GM18858 (cell line): ENCODE measurements around the gene HOXA13.

Source experiments
- ATAC-seq: cut with Tn5 transposase; IDR thresholded peaks from one replicate; pipeline ENCODE4 v1.9.1; 2021; ENCODE audit not compliant: unreplicated experiment

The HOXA13 gene

DNA sequence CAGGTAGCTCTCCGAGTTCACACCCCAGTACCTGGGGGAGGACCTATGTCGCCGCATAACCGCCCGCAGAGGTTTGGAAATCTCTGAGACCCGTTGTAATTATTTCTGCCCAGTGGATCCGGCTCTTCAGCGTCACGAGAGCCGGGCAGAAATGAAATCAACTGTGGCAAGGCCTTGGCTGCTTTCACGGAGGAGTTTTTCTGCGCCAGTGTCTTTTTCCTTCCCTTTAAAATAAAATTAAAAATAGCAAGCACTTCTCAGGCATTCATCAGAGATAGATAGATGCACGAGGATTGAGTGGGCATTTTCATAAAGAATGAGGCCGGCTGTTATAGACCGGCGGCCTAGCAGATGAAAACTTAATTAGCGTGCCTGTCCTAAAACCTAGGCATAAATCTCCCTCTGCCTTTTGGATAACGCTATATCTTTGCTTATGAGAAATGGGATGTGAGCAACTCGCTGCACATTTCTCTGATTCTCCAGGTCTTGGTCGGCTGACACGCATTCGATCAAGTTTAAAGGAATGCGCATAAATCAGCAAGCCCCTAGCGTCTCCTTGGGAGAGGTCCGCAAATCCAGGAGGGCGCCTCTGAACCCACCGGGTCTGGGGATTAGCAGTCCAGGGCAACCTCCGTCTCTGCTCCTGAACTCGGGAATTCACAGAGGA lies 6.4 kb downstream of the HOXA13 start:
- no peak for ATAC-seq

DNA sequence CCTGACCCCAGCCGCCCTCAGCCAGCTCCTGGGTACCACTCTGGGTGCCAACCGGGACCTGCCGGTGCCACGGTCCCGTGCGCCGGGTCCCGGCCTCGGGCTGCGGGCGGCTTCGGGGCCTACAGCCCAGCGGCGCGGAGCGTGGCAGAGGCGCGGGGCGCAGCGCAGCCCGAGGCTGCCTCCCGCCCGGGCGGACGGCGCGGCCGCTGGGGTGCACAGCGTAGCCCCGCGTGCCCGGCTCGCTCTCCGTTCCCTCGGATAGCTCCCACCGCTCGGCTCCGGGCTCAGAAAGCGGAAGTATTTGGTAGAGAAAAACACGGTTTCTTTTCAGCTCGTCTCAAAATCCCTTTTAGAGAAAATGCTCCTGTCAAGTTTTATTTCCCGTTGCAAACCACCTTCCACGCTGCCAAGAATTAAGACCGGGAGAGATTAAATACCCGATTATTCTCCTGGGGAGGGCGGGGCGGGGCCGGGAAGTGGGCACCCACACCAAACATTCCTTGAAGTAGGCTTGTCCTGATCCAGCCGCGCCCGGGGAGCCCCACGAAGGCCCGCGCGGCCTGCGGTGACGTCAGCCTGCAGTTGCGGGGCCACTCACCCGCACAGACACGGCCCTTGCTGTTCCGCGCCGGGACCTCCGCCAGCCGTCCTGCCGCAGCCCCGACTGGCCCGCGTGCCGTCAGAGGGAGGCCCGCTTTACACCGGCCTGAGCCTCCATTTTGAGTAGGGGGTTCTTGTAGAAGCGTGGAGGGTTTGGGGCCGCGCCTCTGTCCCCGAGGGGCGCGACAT lies 7.2 kb downstream of the HOXA13 start:
- no peak for ATAC-seq

DNA sequence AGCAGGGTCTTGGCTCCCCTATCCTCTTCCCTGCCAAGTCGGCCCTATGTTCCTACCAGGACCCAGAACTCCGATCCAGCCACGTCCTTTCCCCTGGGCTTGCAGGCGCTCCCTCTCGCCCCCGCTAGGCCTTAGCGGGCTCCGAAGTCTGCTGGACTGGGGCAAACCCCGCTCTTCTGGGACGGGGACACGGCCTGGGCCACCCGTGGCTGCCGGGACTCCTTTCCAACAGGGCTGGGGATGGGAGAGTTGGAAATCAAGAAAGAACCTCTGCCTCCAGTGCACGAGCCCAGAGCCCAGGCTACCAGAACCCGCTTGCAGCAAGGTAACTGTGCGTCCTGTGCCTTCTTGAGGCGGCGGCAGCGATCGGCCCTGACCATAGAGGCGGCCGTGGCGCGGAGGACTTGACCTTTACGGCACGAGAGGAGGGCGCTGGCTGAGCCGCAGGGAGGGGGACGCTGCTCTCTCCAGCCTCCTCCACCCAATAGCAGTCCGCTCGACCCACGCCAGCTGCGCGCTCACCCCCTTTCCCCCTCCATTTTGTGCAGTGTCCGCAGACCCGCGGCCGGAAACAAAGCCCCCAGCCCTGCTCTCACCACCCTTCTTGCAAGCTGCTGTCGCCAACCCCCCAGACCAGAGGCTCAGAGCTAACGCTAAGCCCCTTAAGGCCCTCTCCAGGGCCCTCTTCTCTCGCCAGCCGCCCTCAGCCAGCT lies 7.9 kb downstream of the HOXA13 start:
- ATAC-seq: no peak

DNA sequence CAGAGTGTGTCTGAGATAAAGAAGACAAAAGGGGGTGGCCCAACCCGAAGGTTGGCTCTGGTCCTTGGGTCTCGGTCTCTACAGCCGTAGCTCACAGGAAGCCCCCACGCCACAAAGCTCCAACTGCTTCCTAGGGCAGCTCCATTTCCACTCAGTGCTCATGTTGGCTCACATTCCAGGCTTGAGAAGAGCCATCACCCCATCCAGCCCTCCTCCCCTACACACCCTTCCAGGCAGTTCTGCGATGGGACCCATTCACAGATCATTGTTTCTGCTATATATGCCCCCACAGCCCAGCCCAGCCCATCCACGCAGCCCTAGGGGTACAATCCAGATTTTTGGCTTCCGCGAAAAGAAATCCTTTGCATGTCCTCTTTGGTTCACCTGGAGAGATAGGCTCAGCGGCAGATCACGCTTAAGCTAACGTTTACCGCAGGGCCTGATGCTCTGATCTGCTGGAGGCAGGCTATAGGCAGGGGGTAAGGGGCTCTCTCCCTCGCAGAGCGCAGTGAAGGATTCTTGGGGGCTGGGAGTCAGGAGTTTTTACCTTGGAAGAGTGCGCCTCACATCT lies 8.6 kb downstream of the HOXA13 start:
- ATAC-seq: no peak

DNA sequence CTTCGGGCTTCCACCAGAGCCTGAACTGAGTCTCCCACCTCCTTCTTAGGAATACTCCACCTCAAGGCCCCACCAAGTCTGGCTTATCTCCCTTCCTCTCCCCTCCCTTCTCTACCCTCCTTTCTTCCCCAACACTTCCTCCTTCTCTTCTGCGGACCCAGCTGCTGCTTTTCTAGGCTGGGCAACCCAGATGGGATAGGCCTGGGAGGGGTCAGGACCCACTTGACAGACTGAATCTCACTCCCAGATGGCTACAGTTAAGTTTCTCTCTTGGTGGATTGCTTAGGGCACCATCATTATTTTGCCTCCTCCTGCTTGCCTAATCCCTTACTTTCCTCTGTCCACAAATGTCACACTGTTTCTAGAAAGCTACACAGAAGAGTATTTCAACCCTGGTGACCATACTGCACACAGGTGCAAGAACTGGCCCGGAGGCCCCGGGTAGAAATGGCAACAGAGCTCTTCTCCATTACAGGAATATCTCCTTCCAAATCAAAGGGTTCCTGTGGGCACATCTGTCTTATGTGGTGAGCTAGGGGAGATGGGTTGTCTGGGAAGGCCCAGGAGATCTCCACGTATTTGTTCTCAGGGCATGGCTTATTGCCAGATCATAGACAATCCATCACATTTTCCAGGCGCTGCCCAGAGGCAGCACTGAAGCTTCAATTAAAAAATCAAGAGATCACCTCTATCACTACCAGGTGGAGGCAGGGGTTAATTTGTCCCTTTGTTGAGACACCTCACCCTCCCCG lies 9.7 kb downstream of the HOXA13 start:
- ATAC-seq: no peak

DNA sequence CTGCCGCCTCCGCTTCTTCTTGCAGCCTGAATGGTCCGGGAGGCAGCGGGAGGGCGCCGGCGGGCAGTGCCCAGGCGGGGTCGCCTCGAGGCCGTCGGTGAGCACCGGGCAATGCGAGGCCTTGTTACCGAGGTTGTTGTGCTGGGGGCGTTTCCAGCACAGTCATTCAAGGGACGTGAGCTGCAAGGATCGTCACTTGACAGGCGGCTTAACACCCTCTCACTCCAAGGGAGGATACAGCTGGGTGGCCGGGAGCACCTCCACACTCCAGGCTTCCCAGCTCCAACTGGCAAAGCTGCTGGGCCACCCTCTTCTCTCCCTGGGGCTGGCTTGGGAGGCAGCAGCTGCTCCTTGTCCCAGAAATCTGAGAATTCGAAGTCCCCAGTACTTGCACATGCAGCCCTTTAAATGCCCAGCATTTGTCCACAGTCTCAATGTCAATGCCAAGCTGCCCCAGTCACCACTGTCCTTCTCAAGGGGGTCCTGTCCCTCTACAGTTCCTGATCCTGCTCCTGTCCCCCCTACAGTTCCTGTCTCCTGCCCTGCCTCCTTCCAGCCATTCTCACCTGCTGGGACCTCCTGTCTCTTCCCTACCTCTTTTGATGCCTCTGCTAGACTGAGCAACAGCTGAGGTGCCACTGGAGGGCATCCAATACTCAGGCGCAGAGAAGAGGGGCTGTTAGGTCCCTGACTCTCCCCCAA lies 10.4 kb downstream of the HOXA13 start:
- no peak for ATAC-seq

DNA sequence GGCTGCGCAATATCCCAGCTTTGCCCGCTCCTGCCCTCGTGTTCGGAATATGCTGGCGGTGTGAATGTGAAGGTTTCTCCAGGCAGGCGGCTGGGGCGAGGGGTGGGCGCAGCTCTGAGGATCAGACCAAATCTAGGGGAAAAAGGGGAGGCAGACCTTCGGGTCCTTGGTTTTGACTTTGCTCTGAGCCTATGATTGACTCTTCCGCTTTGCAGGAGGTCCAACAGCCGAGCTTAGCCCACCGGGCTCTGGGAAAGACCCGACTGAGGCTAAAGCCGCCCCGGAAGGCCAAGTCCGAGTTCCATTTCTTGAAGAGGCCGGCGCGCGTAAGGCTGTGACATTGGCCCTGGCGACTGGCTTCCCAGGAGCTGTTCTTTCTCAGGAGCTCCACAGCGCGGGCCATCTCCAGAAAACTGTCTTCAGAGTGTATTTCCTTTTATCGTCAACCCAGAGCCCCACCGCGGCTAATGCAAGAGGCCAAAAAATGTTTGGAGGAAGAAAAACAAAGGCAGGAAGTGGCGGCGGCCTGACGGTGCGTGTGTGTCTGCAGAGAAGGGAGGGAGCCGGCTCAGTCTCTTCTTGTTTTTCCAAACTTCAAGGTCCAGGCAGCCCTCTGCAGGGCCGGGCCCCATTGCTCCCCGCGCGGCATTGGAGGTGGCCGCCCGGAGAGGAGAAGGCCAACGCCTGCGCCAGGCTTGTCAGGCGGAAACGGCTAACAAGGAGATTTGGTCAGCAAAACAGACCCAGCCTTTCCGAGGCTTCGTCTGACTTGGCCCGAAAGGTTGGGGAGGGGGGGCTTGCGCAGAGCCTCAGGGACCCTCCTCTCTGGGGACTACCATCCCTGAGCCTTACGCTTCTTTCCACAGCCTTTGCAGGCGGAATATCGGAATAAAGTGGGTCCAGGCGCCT lies 11.3 kb downstream of the HOXA13 start:
- ATAC-seq: no peak

DNA sequence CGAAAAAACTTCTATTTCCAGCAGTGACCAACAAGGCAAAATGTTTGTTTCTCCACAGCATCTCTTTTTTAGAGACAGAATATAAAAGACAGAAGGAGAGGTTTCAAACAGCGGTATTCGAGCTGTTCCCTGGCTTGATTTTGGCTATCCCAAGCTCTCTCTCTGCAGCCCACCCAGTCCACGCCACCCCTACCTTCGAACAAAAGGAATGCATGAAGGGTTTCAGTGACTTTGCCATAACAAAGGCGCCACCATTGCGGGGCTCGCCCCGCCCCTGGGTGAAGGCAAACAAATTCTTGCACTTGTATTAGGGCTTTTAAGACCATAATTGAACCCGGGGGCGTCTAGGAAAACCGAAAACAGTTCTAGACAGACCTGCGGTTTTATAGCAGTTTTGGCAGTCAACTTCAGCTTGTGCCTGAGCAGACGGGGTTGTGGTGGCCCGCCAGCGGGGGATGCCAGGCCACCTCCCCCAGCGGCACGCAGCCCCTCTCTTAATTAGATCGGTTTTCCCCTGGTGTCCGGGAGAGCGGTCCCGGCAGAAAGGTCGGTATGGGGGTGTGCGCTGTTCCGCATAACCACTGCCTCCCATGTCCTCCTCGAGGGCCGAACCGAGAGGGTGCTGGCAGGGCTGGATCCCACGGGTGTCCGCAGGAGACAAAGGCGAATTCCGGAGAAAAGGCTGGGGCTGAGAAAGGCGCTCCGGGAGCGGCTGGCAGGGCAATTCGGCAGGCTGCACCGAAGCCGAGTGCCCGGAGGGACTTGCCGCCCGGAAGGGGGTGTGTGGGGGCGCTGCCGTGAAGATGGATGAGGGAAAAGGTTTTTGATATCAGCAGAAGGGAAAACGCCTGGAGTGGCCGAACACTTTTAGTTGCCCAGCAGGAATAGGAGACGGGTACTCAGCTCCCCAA lies 12.2 kb downstream of the HOXA13 start:
- no peak for ATAC-seq

DNA sequence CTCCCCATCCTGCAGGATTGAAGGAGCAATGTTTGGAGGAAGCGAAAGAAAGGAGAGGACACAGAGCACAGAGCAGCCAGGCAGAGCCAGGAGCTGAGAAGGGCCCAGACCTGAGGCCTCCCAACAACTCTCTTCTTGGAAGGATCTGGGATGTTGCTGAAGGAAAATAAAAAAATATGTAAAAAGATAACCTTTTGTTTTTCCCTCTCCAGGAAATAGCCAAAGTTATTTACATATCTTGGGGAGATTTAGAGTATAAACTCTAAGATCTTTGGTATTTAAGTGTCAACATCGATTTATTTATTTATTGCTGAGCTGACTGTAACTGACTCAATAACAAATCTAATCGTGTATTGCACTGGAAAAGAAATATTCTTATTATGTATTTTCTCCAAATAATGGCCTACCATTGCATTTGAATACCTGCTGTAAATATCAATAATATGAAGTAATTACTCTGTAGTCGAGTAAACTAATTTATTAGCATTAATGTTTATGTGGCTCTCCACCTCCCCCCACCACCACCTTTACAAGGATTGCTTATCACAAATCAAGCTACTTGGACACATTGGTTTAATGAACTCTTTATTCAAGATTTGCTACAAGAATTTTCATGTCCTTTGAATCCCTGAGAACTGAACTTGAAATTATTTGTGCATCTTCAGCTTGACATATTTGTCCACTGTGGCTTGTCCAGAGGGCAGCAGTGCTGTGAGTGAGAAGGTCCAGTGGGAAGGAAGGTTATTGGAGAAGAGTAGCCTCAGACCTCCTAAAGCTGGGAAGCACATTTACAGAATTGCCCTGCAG lies 13.0 kb downstream of the HOXA13 start:
- no peak for ATAC-seq

DNA sequence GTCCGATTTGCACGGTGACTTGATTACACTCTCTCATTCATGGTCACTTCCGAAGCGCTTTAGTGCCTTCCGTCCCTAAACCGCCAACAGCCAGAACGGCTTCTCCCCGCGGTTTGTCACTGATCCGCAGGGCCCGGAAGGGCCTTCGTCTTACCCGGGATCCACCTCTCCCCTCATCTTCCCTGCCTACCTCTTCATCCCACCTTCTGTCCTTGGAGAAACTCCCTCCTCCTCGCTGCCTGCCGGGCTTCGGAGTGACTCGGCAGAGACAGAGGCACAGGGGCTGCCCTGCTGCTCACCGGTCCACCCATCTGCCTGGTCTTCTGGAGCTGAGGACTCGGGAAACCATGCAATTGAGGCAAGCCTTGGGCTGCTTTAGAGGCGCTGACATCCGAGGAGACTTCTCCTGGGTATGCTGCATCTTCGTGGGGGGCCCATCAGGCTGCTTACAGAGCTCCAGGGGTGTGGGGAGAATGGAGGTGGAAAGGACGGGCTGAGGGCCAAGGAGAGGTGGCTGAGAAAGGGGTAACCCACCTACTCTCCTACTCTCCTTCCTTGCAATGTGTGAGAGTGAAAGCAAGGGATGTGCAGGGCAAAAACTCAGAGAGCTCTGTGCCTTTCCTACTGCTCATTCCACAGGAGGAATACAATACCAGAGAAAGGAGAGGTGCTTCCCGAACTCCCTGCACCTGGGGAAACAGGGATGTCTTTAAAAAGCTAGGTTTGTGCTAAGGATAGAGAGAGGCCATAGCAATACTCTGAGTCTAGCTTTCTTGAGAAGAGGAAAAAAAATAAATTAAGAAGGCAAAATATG lies 13.8 kb downstream of the HOXA13 start:
- no peak for ATAC-seq

DNA sequence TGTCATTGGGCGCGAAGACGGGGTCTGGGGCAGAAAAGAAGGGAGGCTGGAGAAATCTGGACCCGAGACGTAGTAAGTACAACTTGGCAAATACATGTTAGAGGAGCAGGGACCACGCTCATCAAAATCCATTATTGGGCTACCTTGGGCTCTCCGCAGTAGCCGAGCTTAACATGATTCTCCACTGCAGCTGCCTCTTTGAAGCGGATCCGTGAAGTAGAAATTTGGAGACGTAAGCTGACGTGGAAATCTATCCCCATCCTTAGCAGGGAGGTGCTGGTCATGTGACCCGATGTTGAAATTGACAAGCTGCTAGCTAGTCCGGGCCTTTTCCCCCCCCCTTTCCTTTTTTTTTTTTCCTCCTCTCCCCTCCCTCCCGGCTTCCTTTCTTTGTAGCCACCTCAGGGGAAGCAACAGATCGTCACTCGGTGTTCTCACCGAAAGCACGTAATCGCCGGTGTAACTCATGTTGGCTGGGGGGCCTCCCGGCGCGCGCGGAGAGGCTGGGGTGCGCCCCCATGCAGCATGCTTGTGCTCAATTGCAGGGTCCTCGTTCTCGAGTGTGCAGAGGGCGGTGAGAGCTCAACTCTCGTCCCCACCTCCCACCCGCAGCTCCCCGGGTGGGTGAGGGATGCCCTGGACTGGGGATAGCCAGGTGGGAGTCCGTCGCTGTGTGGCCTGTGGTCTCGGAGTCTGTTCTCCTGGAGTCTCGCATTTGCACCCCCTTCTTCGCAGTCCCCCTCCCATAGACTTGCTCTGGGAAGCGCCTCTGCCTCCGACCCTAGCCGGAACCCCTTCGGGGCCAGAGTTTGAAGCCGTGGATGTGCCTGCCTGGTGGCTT lies 14.7 kb downstream of the HOXA13 start, which contains the start of gene HOXA11:
Gene HOXA11, minus strand, starts transcription at position 220 of the 841 bp plus-strand sequence. Its CDS starts 88 bp downstream, at position 132.
- ATAC-seq: no peak

DNA sequence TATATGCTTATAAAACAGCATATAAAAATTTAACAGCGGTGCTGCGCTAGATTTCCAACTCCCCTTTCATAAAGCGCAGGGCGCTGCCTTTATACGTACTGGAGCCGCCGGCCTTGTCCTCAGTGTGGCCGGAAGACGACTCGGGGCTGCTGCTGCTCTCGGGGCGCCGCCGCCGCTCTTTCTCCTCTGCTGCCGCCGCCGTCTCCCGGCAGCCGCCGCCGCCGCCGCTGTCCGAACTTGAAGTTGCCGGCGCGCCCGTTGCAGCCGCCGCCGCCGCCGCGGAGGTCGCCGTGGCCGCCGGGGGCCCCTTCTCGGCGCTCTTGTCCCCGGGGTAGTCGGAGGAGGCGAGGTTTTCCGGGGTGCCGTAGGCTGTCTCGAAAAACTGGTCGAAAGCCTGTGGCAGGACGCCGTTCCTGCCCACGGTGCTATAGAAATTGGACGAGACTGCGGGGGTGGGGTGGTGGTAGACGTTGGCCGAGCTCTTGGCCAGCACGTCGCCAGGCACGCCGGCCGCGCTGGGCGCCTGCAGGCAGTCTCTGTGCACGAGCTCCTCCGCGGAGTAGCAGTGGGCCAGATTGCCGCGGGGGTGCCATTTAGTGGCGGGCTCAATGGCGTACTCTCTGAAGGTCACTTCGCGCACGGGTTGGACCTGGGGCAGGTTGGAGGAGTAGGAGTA lies 15.4 kb downstream of the HOXA13 start:
- no peak for ATAC-seq

DNA sequence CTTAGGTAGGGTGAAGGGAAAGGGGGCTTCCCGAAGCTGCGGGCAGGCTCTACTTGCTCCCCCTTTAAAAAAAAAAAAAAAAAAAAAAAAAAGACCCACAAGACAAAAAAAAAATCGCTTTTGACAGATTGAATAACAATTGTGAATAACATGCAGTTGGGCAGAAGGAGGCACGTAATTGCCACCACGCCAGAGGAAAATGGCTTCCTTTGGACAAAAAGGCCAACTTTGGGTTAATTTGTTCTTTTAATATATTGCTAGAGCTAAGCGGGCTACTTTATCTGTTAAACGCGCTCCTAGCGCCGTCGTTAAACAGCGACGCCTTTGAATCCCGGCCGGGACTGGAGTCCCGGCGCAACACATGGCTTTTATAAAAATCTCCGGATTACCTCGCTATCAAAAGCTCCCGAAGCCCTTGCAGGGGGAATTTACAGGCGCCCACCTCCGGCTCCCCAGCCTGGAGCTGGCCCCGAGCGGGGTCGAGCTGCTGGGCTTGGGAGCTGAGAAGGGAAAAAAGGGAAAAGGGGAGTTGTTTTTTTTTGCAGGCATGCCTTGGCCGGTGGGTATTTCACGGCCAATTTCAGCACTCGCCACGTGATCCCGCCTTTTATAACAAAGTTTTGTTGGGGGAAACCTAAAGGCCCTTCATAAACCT lies 16.1 kb downstream of the HOXA13 start:
- no peak for ATAC-seq

DNA sequence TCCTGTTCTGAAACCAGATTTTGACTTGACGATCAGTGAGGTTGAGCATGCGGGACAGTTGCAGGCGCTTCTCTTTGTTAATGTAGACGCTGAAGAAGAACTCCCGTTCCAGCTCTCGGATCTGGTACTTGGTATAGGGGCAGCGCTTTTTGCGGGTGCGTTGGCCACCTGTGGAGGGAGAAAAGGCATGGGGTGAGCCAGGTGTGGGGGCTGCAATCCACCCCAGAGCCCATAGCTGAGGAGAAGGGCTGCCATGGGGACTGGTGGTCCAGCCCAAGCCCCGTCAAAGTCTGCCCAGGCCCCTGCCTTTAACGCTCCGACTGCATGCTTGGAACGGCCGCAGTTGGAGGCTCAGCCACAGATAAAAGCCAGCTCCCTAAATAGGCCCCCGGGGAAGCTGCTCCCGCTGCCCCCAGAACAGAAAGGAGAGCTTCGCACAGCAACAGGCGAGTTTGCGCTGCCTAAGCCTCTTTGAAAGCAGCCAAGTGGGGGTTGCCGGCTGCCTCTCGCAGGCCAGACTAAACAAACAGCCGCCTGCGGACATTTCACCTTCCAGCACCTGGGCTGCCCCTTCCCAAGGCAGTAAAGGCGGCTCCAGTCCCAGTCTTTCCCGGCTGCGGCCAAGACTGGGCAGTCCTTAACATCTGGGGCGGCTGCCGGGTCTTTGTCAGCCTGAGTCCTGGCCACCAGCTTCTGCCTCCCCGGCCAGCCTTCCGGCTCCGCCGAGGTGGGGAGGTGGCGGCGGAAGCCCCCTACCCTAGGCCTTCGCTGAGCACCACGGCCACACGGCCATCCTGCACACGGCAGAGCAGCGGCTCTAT lies 16.8 kb downstream of the HOXA13 start:
- ATAC-seq: no peak
